Activated gamma-delta T cell (primary cell): ENCODE measurements around the gene CPXM1.
"Not testable (repeated sequence)": the region's sequence is repeated elsewhere in the genome, so short reads cannot be mapped to it uniquely, and the experiment has no call there.

ENCODE experiments used
- DNase-seq: peaks from one replicate; lab custom pipeline; 2025; lab: John Stamatoyannopoulos, UW

The CPXM1 gene

DNA sequence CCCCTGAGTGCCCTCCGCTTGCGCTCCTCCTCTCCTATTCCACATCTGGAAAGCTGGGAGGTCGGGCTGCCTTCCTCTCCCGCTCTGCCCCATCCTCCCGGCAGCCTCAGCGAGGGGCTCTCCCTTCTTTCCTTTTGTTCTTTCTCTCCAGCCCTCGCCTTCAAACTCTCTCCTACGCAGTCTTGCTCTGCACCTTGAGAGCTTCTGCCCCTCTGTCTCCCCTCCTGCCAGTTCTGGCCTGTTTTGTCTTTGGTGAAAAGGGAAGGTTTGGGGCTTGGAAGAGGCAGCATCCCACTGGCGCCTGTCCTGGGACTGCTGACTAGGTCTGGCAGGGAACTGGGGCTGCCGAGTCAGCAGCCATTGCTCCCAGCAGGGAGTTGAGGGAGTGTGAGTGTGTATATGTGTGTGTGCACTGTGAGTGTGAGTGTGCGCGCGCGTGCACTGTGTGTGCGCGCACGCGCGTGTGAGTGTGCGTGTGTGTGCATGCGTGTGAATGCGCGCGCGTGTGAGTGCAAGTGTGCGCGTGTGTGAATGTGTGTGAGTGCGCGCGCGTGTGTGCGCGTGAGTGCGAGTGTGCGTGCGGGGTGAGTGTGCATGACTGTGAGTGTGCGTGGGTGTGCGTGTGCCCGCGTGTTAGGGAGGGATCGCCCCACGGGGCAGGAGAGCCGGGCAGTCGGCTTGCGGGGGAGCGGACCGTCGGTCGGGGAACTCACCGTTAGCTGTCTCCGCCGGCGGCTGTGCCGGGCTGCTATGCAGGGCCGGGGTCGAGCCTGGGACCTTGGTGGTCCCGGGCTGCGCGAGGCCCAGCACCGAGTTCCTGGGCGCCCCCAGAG lies 523 bp downstream of the CPXM1 start:
- no peak for DNase-seq

GRCh38 chr20:2799271-2799670 lies 1.2 kb downstream of the CPXM1 start:
- DNase-seq: no peak

DNA sequence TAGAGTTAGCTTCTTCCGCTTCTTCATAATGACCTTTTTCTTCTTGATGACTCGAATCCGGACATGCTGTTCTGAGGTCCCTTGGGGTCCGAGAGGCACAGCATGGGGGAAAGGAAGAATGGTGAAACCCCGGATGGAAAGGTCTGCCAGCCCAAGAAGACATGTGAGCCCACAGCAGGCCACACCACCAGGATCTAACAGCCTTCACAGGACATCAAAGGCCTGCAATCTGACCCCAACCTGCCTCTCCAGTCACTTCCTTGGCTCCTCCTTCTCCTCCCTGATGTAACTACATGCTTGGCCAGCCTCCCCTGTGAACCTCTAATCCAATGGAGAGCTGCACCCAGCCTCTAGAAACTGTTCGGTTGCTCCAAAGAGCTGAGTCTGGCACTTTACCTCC lies 1.6 kb downstream of the CPXM1 start:
- no peak for DNase-seq

DNA sequence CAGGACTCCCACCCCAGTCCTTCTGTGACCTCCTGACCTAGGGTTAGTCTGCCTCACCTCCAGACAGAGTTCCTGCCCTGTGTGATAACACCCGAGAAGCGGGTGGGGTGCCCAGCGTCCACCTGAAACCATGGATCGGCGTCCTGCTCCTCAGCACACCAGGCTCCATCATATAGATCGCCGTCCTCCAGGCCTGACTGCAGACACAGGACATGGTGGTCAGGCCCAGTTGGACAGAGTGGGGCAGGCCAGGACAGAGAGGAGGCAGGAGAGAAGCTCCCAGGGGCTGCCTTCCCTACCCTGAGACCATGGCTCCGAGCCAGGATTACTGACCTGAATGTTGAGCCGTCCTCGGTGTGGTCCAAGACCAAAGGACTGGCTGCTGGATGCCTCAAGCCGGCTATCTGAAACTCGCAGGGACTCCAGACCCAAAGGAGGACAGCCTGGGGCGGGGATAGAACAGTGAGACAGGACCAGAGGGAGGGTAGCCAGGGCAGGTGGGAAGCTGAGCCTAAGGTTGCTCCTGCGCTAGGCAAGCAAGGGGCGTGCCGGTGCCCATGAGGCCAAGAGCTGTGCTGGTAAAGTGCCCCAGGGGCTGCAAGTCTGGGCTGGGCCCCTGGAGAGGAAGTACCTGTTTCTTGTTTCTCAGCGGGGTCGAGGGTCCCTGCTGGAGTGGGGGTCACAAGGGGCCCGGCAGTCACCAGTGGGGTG lies 2.2 kb downstream of the CPXM1 start:
- DNase-seq: no peak

- no peak for DNase-seq
Observed at GRCh38 chr20:2797136-2797983, 3.1 kb downstream of the CPXM1 start.

DNA sequence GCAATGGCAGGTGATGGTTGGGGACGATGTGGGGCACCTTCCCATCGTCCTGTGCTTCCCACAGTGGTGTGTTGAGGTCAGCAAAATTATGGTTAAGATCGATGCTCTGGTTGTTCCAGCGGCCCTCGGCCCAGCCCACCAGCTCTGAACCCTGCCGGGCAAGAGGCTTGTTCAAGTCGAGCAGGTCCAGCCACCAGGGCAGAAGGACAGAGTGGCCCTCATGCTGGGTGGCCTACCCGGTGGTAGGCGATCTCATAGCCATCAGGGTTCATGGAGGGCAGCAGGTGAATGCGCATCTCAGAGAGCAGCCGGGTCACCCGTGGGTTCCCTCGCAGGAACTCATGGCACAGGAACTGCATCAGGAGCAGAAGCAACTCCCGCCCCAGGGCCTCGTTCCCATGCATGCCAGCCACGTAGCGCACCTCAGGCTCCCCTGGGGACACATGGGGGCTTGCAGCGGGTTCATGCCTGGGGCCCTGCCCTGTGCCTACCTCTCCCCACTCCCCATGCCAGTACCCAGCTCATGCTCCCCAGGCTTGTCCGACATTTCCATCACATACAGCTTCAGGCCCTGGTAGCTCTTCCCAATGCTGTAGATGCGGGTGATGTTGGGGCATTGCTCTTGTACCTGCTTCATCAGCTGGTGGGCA lies 4.3 kb downstream of the CPXM1 start:
- no peak for DNase-seq

GRCh38 chr20:2795451-2795850 lies 5.0 kb downstream of the CPXM1 start:
- no peak for DNase-seq

GRCh38 chr20:2794866-2795447 lies 5.5 kb downstream of the CPXM1 start:
- no peak for DNase-seq

- no peak for DNase-seq
Observed at GRCh38 chr20:2794202-2794748, 6.2 kb downstream of the CPXM1 start.

- DNase-seq: no peak
Observed at GRCh38 chr20:2793471-2793870, 7.0 kb downstream of the CPXM1 start.

DNA sequence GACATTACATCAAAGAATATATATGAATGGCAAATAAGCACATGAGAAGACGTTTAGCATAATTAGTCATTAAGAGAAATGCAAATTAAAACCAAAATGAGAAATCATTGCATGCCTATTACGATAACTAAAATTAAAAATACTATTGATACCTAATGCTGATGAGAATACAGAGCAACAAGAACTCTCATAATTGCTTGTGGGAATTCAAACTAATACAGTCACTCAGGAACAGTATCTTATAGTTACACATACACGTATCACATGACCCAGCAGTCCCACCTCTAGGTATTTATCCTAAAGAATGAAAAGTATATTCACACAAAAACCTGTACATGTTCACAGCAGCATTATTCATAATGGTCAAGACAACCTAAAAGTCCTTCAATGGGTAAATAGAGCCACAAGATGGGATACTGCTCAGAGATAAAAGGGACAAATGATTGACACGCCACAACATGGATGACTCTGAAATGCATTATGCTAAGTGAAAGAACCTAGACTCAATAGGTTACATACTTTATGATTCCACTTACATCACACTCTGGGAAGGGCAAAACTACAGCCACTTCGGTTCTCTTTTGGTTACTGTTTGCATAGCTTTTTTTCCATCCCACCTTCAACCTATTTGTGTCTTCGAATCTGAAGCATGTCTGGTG lies 16.4 kb downstream of the CPXM1 start:
- DNase-seq: no peak

- no peak for DNase-seq
Observed at GRCh38 chr20:2780948-2781347, 19.5 kb downstream of the CPXM1 start.

DNA sequence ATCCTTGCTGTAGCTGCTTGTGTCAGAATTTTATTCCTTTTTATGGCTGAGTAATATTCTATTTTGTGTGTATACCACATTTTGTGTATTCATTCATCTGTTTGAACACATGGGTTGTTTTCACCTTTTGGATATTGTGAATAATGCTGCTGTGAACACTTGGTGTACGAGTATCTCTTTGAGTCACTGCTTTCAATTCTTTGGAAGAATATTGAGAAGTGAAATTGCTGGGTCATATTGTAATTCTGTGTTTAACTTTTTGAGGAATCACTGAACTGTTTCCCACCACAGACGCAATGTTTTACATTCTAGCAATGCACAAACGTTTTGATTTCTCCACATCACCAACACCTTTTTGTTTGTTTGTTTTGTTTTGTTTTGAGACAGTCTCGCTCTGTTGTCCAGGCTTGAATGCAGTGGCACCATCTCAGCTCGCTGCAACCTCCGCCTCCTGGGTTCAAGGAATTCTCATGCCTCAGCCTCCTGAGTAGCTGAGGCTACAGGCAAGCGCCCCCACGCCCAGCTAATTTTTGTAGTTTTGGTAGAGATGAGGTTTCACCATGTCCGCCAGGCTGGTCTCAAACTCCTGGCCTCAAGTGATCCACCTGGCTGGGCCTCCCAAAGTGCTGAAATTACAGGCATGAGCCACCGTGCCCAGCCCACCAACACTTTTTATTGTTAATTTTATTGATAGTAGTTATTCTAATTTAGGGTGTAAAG lies 21.7 kb downstream of the CPXM1 start:
- no peak for DNase-seq

DNA sequence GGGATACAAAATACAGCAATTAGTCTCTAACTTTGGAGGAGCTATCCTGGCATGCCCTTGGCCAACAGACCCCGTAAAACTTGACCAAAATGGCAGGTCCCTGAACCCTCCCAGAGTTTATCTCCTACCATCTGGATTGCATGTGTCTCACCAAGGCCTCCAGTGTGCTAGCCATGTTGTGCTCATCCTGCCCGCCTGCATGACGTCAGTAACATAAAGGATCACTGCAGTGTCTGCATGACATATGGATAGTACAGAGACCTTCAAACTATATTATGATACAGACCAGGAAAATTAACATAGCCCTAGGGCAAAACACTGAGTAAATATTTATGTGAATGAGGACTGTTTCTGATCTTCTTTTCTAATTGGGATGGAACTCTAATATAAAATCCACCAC lies 25.3 kb downstream of the CPXM1 start:
- no peak for DNase-seq

GRCh38 chr20:2773812-2774211 lies 26.6 kb downstream of the CPXM1 start:
- DNase-seq: no peak

DNA sequence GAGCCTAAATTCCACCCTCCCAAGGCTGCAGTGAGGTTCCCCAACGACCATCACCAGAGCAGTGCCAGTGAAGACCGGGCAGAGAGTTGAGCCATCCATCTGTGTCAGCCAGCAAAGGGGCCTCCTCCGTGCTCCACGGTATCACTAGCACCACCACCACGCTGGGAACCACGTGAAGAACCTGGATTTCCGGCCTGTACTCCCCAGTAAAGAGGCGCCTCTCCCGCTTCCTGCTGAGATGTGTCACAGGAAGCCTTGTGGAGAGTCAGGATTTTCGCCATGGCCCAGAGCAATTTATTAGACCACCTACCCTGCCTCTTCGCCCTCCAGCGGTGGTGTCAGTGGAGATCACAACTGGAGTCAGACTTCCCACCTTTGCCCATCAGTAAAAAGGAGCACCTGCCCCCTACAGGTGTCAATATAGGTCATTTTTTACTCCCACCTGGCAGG lies 28.8 kb downstream of the CPXM1 start:
- no peak for DNase-seq

DNA sequence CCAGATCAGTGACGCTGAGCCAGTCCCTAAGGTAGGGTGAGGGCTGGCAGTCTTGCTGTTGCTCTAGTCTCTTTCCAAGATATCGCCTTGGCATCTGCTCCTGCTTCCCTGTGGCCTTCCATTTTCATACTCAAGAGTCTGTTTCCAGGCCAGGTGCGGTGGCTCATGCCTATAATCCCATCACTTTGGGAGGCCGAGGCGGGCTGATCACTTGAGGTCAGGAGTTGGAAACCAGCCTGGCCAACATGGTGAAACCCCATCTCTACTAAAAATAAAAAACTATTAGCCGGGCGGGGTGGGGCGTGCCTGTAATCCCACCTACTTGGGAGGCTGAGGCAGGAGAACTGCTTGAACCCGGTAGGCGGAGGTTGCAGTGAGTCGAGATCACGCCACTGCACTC lies 30.3 kb downstream of the CPXM1 start:
- not testable (repeated sequence) for DNase-seq

DNA sequence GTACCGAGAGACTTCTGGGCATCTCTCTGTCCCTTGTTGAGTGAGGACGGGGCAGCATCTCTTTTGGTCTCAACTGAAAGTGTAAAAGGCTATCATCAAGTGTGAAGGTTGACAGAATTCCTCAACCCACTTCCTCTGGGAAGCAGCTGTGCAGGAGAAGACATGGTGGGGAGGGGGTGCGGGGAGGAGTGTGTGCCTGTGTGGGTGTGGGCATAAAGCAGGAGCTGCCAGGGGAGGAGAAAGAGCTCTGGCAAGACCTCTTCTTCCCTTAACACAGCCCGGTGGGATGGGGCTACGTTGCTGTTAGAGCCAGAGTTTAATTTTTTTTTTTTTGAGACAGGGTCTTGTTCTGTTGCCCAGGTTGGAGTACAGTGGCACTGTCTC lies 31.8 kb downstream of the CPXM1 start:
- DNase-seq: no peak

- DNase-seq: no peak
Observed at GRCh38 chr20:2767768-2768631, 32.4 kb downstream of the CPXM1 start.
